ENCODE data around the gene FXN.
"Not testable (repeated sequence)": the region's sequence is repeated elsewhere in the genome, so short reads cannot be mapped to it uniquely, and the experiment has no call there.

The FXN gene

DNA sequence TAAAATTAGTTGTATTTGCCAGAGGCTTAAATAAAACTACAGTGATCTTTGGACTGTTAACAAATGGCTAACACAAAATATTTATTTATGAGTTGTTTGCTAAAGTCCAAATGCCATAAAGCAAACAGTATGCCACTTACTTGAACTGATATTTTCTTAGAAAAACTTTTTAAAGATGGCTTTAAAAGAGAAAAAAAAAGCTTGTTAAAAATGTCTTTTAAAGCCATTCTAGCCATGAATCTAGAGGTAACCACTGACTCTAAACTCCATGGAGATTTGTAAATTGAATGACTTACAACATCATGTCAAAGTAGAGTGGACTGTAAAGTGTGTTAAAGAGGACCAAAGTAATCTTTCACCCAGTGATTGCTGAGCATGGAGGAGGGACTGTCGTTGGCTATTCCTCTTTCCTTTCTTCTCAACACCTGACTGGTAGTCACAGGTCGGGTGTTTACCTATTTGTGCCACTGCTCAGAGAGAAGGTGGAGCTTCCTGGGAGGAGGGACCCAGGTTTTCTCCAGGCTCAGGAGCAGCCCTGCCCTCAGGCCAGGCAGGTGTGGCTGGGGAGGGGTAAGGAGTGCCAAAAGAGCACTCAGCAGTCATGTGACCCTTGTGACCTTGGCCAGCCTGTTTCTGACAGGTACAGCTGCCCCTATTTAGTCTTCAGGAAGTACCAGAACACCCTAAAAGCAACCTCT is 69.4 kb downstream of the FXN start:
- DNase-seq (ENCODE audit: low read depth in 3 of 3) = no peak

- no peak for DNase-seq (ENCODE audit: low read depth in 3 of 3)
Measured at GRCh38 chr9:69107771-69108170, 72.2 kb downstream of the FXN start.

DNA sequence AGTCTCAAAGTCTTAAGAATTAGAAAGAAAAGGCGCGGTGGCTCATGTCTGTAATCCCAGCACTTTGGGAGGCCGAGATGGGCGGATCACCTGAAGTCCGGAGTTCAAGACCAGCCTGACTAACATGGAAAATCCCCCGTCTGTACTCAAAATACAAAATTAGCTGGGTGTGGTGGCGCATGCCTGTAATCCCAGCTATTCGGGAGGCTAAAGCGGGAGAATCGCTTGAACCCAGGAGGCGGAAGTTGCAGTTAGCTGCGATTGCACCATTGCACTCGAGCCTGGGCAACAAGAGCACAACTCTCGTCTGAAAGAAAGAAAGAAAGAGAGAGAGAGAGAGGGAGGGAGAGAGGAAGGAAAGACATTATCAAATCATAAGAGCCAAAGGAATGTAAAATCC is 73.2 kb downstream of the FXN start:
- not testable (repeated sequence) for DNase-seq (ENCODE audit: low read depth in 3 of 3)

GRCh38 chr9:69109152-69109551 is 73.6 kb downstream of the FXN start:
- no peak for DNase-seq (ENCODE audit: low read depth in 3 of 3)

- DNase-seq (ENCODE audit: low read depth in 3 of 3) = not testable (repeated sequence)
Measured at GRCh38 chr9:69112646-69113045, 77.1 kb downstream of the FXN start.

DNA sequence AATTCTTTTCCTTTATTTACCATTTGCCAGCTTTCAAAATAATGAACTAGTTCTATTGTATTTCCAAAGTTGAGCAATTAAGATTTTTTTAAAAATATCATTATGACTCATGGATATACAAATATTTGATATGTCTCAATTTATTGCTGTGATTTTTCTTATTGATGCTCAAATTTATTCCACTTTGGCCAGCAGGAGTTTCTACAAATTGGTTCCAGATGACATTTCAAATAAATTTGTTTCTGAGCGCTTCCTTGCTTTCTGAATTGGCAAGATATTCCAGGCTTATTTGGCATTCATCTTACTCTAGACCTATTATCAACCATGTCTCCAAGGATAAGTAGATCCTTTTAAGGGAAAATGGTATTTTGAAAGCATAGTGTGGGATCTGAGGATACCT is 80.1 kb downstream of the FXN start:
- no peak for DNase-seq (ENCODE audit: low read depth in 3 of 3)

GRCh38 chr9:69118656-69119055 is 83.1 kb downstream of the FXN start:
- no peak for DNase-seq (ENCODE audit: low read depth in 3 of 3)

- peak in 1 of 3 experiments; percentile 11 for DNase-seq (ENCODE audit: low read depth in 3 of 3)
Measured at GRCh38 chr9:69120380-69121154, 85.0 kb downstream of the FXN start.

DNA sequence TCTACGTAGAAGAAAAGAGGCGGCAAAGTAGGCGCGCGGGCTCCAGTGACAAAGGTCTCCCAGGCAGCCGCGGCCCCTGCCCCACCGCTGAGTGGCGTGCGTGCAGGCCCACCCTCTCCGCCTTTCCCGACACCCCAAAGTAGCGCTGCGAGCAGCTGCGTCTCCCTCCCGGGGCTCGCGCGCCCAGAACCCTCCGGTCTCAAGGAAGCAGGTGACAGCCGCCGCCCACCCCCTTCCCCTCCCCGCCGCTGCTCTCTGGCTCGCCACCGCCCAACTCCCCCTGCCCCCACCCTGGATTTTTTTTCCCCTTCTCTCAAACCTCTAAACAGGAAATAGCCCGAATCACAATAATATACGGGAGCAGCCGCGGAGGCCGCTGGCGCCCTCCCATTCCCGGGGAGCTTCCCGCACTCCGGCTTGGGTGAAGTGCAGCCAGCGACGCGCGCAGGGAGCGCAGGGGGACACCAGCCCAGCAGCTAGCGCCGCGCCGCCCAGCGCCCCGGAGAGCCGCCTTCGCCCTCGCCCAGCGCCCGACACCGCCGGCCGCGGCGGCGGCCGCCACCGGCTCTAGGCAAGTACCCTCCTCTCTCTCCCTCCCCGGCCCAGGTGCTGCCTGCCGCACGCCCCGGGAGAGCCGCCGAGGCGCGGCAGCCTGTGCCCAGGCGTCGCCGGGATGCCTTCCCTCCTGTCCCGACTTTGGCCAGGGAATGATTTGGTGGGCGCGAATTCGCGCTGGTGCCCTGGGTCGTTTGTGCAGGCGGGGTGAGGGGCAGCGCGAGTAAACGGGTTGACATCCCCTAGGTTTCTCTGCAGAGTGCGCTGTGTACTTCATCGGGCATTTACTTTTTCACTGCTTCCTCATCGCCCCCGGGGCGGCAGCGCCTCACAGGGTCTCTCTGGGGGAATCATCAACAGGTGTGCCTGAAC is 85.9 kb downstream of the FXN start:
- DNase-seq (ENCODE audit: low read depth in 3 of 3) = peak in 1 of 3 experiments; percentile 16

DNA sequence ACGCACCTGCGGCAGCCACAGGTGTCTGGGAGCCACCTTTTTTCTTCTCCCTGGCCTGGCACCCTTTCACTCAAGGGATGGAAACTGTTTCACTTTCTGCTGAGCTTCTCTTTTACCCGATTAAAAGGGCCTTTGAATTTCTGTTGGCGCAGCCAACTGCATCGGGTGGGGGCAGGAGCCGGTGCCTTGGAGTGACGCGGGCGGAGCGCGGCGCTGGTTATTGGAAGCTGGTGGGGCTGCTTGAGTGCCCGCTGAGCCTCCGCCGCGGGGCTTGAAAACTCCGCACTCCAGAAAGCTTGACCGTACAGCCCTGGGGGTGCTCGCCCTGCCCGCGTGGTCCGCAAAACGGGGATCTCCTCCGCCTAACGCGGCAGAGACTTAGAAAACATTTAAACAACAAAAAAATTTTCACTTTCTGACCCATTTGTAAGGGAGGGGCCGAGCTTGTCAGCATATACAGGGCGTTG is 86.6 kb downstream of the FXN start:
- peak in 2 of 3 experiments; percentile 13 to 34 for DNase-seq (ENCODE audit: low read depth in 3 of 3)

- no peak for DNase-seq (ENCODE audit: low read depth in 3 of 3)
Measured at GRCh38 chr9:69122549-69123141, 87.1 kb downstream of the FXN start.

GRCh38 chr9:69130456-69131441 is 95.2 kb downstream of the FXN start:
- no peak for DNase-seq (ENCODE audit: low read depth in 3 of 3)

DNA sequence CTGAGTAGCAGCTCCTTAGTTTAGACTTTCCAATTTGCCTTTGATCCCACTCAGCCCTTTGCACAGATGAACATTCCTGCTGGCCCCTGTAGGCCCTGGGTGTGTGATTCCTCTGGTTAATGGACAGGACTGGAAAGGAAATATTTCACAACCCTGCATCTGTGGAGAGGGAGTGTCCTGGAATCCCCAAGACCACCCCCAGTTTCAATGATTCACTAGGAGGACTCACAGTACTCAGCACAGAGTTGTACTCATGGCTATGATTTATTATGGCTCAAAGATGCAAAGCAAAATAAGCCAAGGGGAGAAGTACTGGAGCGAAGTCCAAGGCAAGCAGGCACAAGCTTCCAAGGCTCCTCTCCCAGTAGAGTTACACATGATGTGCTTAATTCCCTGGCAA is 96.1 kb downstream of the FXN start:
- DNase-seq (ENCODE audit: low read depth in 3 of 3) = no peak

GRCh38 chr9:69132361-69132760 is 96.8 kb downstream of the FXN start:
- no peak for DNase-seq (ENCODE audit: low read depth in 3 of 3)

- no peak for DNase-seq (ENCODE audit: low read depth in 3 of 3)
Measured at GRCh38 chr9:69134412-69134811, 98.9 kb downstream of the FXN start.

DNA sequence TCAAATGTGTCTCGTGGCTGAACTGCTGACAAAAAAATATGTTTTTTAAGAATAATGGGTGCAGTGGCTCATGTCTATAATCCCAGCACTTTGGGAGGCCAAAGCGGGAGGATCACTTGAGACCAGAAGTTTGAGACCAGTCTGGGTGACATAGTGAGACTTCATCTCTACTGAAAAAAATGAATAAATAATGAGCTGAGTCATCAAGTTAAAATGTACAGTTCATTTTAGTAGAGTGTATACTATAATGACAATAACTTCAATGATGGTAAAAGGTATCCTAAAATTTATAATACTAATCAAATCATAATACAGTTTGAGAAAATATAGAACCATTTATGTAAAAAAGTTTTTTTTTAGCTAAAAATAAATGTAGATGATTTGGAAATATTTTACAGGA is 100.6 kb downstream of the FXN start:
- DNase-seq (ENCODE audit: low read depth in 3 of 3) = no peak

DNA sequence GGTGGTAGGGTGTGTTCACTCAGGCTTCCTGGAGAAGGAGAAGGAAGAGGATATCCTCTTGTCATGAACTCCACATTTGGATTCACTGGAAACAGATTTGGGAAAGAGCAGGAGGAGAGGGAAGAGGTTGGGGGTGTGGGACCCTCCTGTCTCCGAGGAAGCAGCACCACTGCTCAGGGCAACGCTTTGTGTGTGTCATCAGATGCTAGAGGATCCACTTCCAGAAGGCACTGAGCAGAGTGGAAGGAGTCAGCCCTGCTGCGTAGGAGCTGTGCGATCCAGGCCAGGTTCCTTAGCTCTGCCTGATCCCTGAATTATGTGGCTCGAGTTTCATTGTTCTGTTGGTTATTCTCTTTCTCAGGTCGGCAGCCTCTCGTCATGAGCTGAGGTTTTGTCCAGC is 101.2 kb downstream of the FXN start:
- no peak for DNase-seq (ENCODE audit: low read depth in 3 of 3)

- DNase-seq (ENCODE audit: low read depth in 3 of 3) = no peak
Measured at GRCh38 chr9:69137311-69137710, 101.8 kb downstream of the FXN start.

GRCh38 chr9:69139596-69139995 is 104.0 kb downstream of the FXN start:
- DNase-seq (ENCODE audit: low read depth in 3 of 3) = no peak

DNA sequence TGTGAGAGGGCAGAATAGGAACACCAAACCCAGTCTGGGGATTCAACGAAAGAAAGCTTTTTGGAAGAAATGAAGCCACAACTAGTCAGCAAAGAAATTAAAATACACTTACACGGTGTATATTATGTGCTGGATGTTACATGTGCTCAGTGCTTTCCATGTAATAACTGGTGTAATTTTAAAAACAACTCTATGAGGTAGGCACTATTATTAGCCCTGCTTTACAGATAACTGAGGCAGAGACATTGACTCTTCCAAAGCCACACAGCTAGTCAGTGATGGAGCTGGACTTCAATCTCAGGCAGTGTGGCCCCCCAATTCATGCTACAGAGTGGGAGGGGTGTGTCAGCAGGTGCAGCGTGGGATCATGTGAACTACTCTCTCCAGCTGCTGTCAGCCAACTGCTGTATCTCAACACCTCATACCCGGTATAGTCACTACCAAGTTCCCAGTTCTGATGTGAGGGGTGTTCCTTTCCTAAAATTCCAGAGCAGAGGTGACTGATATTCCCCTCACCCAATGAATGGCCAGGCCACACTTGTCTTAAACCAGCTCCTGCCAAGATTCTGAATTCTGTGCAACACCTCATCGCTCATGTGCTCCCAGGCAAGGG is 104.7 kb downstream of the FXN start:
- DNase-seq (ENCODE audit: low read depth in 3 of 3) = no peak

All from stimulated activated CD4-positive, alpha-beta T cell treated with anti-CD3 and anti-CD28 coated beads, TNF-alpha, amount 100 ng/mL, for 24 hours (primary cell).